ENCODE data around the gene FBXW11.

The FBXW11 gene

DNA sequence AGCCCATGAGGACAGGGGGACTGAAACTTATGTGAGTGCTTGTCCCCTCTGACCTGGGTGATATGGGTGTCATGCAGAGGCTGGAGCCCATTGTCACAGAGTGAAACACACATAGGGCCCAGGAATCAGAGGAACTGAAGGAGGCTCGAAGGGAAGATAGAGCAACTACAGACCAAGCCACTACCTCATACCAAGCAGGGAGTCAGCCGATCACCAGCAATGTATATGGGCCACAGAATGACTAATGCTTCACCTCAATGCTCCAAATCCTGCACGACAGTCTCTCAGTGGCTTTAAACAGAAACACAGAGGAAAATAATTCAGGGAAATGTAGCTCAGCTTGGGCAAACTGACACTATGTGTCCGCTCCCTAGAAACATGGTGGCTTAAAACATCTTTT, 8.9 kb upstream of the FBXW11 start:
- DNase-seq = no peak

DNA sequence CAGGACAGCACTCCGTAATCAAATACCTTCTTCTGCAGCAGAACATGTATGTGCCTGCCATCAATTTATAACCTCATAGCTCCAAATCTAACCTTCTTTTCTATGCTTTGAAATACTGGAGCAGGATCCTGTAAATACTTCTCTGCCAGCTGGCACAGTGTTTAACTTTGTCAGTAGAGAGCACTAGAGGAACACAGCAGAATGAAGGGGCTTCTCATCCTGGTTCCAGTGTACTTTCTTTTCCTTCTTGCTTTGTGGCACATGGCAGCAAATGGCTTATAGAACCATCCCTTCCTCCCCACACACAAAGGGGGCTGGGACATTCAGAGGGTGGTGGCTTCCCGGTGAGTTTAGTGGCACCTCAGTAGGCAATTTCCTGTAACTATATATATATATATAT, 3.8 kb upstream of the FBXW11 start:
- peak; percentile 23 for DNase-seq

- no peak for DNase-seq
Measured at GRCh38 chr5:172009536-172010270, 3.3 kb upstream of the FBXW11 start.

- no peak for DNase-seq
Measured at GRCh38 chr5:172008689-172009141, 2.3 kb upstream of the FBXW11 start.

DNA sequence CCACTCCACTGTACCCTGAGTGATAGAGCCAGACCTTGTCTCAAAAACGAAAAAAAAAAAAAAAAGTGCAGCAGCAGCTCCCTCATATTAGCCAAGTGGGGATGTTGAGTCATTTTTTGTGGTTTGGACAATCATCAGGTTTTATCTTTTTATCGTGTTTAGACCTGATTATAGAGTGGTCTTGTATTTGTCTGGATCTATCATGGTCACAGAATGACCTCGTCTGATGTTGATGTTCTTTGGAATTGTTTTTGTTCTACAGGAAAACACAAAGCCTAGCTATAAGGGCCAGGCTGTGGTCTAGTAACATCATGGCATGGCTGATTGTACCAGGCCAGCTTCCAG, 1.6 kb upstream of the FBXW11 start:
- no peak for DNase-seq

DNA sequence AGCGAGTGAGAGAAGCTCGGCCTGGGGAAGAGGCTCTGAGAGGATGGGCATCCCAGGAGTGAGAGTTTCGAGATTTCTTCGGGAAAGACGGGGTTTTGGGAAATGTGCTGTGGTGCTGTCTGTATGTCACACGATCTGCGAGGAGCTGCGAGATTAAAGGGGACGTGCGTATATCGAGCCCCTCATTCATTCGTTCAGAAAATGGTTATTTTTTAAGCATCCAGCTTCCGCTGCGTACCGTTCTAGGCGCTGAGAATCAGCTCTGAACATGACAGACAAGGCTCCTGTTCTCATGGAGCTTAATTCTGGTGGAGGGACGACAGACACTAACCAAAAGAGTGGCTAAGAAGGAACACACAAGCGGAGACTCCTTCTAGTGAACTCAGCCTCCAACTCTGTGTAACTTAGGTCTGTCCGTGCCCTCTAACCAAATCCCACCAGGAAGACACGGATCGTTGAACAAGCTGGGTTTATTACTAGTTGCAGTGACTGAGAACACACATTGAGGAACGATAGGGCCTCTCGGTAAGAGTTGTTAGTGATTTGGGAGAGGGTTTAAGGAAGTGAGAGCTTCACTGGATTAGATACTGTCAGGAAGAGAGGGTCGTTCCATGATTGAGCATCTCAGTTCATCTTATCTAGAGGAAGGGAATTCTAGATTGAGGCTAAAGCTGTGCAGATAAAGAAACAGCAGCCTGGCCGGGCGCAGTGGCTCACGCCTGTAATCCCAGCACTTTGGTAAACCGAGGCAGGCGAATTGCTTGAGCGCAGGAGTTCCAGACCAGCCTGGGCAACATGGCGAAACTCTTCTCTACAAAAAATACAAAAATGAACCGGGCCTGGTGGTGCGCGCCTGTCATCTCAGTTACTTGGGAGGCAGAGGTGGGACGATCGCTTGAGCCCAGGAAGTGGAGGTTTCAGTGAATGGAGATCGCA, 1.0 kb upstream of the FBXW11 start:
- no peak for DNase-seq

- DNase-seq = no peak
Measured at GRCh38 chr5:172005708-172006320, 624 bp downstream of the FBXW11 start.

DNA sequence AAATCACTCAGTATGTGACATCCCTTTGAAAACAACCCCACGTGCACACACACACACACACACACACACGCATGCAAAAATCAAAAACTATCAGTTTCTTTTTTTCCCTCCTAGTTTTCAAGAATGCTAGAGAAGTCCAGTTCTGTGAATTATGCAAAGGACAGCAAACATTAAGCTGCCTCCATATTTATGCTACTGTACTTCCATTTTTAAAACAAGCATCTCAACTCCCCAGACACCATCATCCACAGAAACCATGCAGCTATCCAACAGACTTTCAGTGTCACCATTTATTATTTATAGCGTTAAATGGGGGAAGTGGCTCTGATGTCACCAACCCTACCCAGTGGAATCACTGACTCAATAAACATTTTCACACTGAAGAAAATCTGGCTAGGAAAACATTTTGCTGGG, 1.6 kb downstream of the FBXW11 start:
- no peak for DNase-seq

DNA sequence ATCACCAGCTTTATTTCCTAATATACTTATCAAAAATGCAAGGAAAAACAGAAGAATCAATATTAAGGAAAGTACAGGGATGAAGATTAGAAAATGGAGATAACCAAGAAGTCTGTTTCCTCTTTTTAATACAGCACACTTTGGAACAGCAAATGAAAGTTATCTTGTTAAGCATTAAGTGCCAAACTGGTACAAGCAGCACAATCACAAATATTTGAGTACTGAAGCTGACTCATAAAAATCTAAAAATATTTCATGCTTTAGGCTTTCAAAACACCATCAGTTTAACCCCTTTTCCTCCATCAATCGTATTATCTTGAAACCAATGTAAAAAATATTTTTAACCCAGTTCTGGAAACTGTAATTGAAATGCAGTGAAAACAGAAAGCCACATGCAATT, 2.7 kb downstream of the FBXW11 start:
- no peak for DNase-seq

- no peak for DNase-seq
Measured at GRCh38 chr5:172002840-172003512, 3.5 kb downstream of the FBXW11 start.

- no peak for DNase-seq
Measured at GRCh38 chr5:172002310-172002709, 4.1 kb downstream of the FBXW11 start.

- DNase-seq = peak; percentile 48
Measured at GRCh38 chr5:171999877-172000276, 6.6 kb downstream of the FBXW11 start.

GRCh38 chr5:171999100-171999499, 7.3 kb downstream of the FBXW11 start:
- no peak for DNase-seq

DNA sequence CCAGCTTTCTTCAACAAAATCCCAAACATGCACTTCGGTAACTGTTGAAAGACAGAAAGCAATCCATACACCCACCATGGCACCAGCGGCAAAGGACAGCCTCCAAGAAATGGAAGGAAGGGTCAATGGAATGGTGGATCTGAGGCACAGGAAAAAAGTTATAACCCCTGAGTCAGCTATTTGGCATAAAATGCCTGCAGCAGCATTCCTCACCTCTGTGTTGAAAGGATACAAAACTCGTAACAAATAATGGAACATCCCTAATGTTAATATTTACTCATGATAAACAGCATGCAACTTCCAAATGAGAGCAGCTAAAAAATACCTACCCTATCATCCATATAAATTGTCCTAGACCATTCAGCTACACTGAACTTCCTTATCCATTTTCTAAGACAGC, 9.4 kb downstream of the FBXW11 start:
- DNase-seq = no peak

- DNase-seq = no peak
Measured at GRCh38 chr5:171992813-171993212, 13.6 kb downstream of the FBXW11 start.

DNA sequence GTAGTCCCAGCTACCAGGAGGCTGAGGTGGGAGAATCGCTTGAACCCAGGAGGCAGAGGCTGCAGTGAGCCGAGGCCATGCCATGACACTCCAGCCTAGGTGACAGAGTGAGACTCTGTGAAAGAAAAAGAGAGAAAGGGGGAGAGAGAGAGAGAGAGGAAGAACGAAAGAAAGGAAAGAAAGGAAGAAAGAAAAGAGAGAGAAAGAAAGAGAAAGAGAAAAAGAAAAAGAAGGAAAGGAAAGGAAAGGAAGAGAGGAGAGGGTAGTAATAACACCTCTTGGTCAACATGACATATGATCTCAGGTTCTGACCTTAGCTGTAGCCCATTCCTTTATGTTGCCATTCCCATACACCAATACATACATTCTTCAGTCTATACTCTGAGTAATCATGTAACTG, 14.1 kb downstream of the FBXW11 start:
- no peak for DNase-seq

DNA sequence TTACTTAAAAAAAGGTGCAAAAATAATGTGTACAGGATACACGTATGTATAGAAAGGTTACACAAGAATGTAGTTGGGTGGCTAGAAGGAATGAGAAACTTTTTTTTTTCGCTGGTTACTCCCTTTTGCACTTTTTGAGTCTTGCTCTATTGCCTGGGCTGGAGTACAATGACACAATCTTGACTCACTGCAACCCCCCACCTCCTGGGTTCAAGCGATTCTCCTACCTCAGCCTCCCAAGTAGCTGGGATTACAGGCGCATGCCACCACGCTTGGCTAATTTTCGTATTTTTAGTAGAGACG, 15.8 kb downstream of the FBXW11 start:
- DNase-seq = no peak

- peak; percentile 48 for DNase-seq
Measured at GRCh38 chr5:171989946-171990712, 16.3 kb downstream of the FBXW11 start.

DNA sequence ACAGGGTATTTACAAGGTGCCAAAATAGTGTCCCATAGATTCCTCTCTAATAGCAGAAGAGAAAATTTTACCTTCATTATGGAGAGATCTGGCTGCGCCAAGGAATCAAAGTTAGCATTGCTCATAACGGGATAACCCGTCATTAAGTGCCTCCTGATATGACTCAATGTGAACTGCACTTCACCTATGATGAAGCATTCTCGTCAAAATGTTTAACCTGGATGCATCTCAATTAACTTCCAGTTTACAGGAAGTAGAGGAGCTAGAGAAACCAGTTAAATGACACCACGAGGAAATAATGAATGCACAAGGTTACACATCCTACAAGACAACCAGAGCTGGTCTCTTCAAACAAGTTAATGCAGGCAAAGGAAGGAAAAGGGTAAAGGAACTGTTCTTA, 17.2 kb downstream of the FBXW11 start:
- DNase-seq = no peak

GRCh38 chr5:171986772-171987171, 19.7 kb downstream of the FBXW11 start:
- DNase-seq = no peak

DNA sequence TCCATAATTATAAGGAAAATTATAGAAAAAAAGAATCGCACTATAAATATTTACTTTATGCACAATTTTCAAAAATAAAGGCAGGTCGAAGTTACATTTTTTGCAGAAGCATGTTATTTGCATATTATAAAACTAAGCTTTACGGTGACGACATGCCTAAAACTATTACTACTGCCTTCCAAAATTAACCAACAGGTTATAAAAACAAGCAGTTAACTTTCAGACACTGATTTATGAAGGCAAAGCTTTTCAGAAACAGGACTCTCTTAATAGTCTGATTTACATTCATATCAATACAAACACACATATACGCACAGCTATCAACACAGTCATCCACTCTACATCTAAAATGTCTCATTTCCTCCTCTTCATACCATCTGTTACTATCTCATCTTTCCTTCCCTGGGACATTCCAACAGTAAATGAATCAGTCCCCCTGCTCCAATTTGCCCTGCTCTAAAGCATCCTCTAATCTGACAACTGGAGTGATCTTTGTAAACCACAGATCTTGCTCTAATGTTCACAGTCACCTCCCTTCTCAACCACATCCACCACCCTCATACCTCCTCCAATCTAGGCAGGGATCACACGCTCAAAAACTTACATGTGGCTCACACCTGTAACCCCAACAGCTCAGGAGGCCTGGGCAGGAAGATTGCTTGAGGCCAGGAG, 21.6 kb downstream of the FBXW11 start:
- DNase-seq = no peak

DNA sequence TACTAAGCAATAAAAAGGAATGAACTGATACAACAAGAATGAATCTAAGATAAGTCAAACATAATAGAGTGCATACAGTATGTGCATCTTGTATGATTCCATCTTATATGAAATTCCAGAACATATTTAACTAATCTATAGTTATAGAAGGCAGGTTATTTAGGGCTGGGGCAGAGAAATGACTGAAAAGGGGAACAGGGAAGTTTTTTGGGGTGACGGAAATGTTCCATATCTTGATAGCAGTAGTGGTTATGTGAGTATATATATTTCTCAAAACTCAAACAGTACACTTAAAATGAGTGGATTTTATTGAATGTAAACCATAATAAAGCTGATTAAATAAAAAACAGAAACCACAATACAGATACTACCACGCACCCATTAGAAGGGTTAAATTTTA, 24.6 kb downstream of the FBXW11 start:
- DNase-seq = no peak

Measured in GF-D8 (cell line).